Chondrocyte (in vitro differentiated cells): ENCODE measurements around the gene ERLEC1. TPM values are rescaled to one million over a fixed set of nuclear protein-coding genes. Genes with fewer than 3 reads are reported as not detected.
"Not testable (repeated sequence)": the region's sequence is repeated elsewhere in the genome, so short reads cannot be mapped to it uniquely, and the experiment has no call there.

ENCODE experiments used
- DNase-seq: peaks from one replicate; pipeline ENCODE4 v3.0.0; 2021; ENCODE audit warnings: mixed read lengths, low spot score
- H3K27ac Mint-ChIP-seq: one replicate; pipeline ENCODE4 v1.8.0; 2021; ENCODE audit warnings: mild to moderate bottlenecking, moderate library complexity, mixed read lengths; ENCODE audit not compliant: unreplicated experiment
- H3K27me3 Mint-ChIP-seq: 2 replicates; pipeline ENCODE4 v1.8.0; 2021; ENCODE audit warnings: low read depth, mixed read lengths
- H3K36me3 Mint-ChIP-seq: 2 replicates; pipeline ENCODE4 v1.8.0; 2021; ENCODE audit warnings: low read depth, mixed read lengths
- H3K4me1 Mint-ChIP-seq: 2 replicates; pipeline ENCODE4 v1.8.0; 2021; ENCODE audit warnings: low read depth, mild to moderate bottlenecking, mixed read lengths
- H3K4me3 Mint-ChIP-seq: one replicate; pipeline ENCODE4 v1.8.0; 2021; ENCODE audit warnings: mild to moderate bottlenecking, moderate library complexity, mixed read lengths; ENCODE audit not compliant: unreplicated experiment
- H3K9me3 Mint-ChIP-seq: 2 replicates; pipeline ENCODE4 v1.8.0; 2021; ENCODE audit warnings: low read depth, mixed read lengths
- CTCF ChIP-seq: fragments of 200-600 bp; sonication (generic); IDR thresholded peaks from 2 replicates; pipeline ENCODE4 v1.5.0; 2021; ENCODE audit warnings: antibody characterized with exemption, mild to moderate bottlenecking, moderate library complexity
- total RNA-seq: library from RNA; stranded (reverse); gene quantifications from 3 replicates; pipeline ENCODE4 v1.2.1, GENCODE V29; 2021

The ERLEC1 gene
- total RNA-seq, 1 donor from 2014 or later = 71.4 TPM

- Mint-ChIP-seq H3K27ac (no peak overlapping the region), H3K36me3 (peaks cover 6% of the 10 kb centered on the region), H3K4me1 (no peaks in the 10 kb centered on the region), H3K9me3 (peaks cover 5% of the 10 kb centered on the region), H3K4me3 (no peak overlapping the region), H3K27me3 (no peaks in the 10 kb centered on the region)
- DNase-seq = no peak
- no peak for TF ChIP-seq CTCF
Observed at GRCh38 chr2:53843595-53843994, 56.8 kb downstream of the ERLEC1 start.

- Mint-ChIP-seq H3K4me1 (no peaks in the 10 kb centered on the region), H3K9me3 (no peaks in the 10 kb centered on the region), H3K36me3 (peaks cover 7% of the 10 kb centered on the region), H3K27me3 (no peaks in the 10 kb centered on the region), H3K27ac (no peak overlapping the region), H3K4me3 (no peak overlapping the region)
- TF ChIP-seq CTCF = no peak
- no peak for DNase-seq
Observed at GRCh38 chr2:53848062-53848461, 61.2 kb downstream of the ERLEC1 start.

GRCh38 chr2:53851052-53851757 is 64.4 kb downstream of the ERLEC1 start:
- H3K36me3 Mint-ChIP-seq = peaks cover 16% of the 10 kb centered on the region
- H3K9me3 Mint-ChIP-seq, H3K4me1 Mint-ChIP-seq, H3K4me3 Mint-ChIP-seq, DNase-seq, H3K27ac Mint-ChIP-seq, H3K27me3 Mint-ChIP-seq: not testable (repeated sequence)

GRCh38 chr2:53852532-53852931 is 65.7 kb downstream of the ERLEC1 start:
- no peaks in the 10 kb centered on the region for H3K9me3 Mint-ChIP-seq
- no peaks in the 10 kb centered on the region for H3K4me1 Mint-ChIP-seq
- TF ChIP-seq CTCF = no peak
- H3K4me3 Mint-ChIP-seq = no peak overlapping the region
- DNase-seq = no peak
- no peaks in the 10 kb centered on the region for H3K27me3 Mint-ChIP-seq
- peaks cover 16% of the 10 kb centered on the region for H3K36me3 Mint-ChIP-seq
- H3K27ac Mint-ChIP-seq = no peak overlapping the region

DNA sequence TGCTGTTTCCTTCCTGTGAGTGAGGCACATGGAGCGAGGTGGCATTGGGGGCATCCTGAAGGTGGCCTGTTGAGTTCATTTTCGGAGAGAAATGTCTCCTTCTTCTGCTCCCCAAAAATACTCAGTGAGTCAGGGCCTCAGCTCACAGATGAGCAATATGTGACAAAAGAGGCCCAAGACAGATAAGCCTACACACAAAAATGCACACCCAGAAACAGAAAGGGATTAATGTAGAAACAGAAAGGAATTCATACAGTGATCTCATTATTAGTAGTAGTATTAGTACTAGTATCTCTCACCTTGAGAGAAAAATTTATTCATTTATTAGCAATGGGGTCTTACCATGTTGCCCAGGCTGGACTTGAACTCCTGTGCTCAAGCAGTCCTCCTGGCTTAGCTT is 67.8 kb downstream of the ERLEC1 start:
- no peak for DNase-seq
- no peak for TF ChIP-seq CTCF
- Mint-ChIP-seq H3K36me3 (peaks cover 14% of the 10 kb centered on the region), H3K4me3 (no peak overlapping the region), H3K9me3 (no peaks in the 10 kb centered on the region), H3K27ac (no peak overlapping the region), H3K4me1 (no peaks in the 10 kb centered on the region), H3K27me3 (no peaks in the 10 kb centered on the region)

GRCh38 chr2:53856272-53856671 is 69.4 kb downstream of the ERLEC1 start:
- Mint-ChIP-seq H3K4me1 (no peaks in the 10 kb centered on the region), H3K36me3 (peaks cover 14% of the 10 kb centered on the region), H3K4me3 (no peak overlapping the region), H3K9me3 (no peaks in the 10 kb centered on the region), H3K27me3 (no peaks in the 10 kb centered on the region), H3K27ac (no peak overlapping the region)
- no peak for TF ChIP-seq CTCF
- no peak for DNase-seq
